ENCODE measurements around the gene COL21A1.

COL21A1 gene

GRCh38 chr6:56244528-56245253 lies 2.7 kb downstream of the COL21A1 start:
- no peak for DNase-seq

- no peak for DNase-seq
These were observed 3.3 kb downstream of the COL21A1 start for GRCh38 chr6:56244089-56244488.

DNA sequence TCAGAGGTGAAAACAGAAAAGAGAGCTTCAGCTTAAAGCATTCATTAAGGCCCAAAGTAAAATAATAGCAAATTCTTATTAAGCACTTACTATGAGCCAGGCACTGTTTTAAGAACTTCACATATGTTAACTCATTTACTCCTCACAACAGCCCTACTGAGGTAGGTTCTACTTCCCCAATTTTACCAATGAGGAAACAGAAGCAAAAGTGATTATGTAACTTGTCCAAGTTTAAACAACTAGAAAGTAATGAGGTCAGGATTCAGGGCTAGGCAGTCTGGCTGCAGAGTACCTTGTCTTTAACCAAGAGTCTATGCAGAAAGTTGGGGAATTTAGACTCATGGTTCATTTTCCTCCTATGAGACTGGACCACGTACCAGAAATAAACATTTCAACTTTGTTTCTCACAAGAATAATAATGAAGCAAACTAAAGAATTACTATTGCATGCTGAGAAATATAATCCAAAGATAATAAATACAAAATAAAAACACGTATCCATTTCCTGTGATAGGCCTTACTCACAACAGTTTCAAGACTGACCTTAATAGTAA lies 3.8 kb downstream of the COL21A1 start:
- DNase-seq, result no peak

GRCh38 chr6:56242346-56242745 lies 5.0 kb downstream of the COL21A1 start:
- no peak for DNase-seq

DNA sequence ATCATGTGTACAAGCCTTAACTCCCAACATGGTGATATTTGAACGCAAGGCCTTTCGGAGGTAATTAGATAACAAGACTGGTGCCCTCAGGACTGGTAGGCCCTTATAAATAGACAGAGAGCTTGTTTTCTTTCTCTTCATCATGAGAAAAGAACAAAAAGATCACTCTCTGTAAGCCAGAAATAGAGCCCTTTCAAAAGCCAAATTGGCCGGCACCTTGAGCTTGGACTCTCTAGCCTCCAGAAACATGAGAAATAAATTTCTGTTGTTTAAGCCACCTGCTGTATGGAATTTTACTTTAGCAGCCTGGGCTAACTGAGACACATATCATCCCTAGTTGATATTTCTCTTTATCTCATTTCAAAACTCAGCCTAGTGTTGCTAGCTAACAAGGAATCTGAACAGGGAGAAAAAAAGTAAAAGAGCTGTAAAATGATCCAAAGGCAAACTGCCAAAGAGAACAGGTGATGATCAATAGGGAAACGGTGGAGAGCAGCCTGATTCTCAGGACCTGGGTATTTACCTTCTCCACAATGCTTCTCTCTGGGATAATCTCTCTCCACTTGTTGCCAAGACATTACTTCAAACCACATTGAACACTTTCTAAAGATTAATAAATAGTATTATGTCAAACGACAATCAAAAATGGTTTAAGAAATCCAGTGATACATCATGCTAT lies 6.1 kb downstream of the COL21A1 start:
- no peak for DNase-seq

DNA sequence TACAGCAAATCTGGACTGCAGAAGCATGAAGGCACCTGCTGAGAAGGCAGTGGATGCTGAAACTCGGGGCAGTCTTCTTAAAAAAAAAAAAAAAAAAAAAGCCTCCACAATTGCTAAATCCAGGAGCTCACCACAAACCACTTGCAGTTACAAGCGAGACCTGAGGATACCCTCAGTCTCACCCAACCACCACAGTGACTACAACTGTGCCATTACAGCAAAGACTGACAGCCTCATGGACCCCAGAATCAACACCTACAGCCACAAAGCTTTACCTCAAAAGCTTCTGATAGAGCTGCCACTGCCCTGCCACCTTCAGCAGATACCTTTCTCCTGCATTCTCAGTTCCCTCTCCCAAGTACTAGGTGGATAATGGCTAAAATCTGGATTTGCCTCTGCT lies 9.0 kb downstream of the COL21A1 start:
- DNase-seq, result no peak

- no peak for DNase-seq
These were observed 12.1 kb downstream of the COL21A1 start for GRCh38 chr6:56235245-56235644.

DNA sequence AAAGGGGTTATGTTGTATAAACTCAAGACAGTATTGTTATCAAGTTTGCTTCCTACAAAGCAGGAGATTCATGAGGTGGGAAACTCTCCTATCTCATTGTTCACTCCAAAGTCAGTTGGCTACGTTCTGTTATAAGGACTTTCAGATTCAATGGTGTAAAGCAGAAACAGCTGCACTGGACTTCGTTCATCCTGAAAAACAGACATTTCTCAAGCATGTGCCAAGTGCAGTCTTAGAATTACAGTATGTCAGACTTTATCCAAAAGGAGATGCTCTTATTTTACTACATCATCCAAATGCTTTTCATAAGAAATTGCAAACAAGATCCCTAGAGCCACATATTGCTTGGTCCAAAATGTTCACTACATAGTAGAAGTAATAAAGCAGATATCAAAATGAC lies 14.9 kb downstream of the COL21A1 start:
- no peak for DNase-seq

- no peak for DNase-seq
These were observed 15.6 kb downstream of the COL21A1 start for GRCh38 chr6:56231827-56232226.

- no peak for DNase-seq
These were observed 16.3 kb downstream of the COL21A1 start for GRCh38 chr6:56230976-56231566.

- no peak for DNase-seq
These were observed 20.1 kb downstream of the COL21A1 start for GRCh38 chr6:56227071-56227879.

- DNase-seq, result no peak
These were observed 23.4 kb downstream of the COL21A1 start for GRCh38 chr6:56223995-56224394.

DNA sequence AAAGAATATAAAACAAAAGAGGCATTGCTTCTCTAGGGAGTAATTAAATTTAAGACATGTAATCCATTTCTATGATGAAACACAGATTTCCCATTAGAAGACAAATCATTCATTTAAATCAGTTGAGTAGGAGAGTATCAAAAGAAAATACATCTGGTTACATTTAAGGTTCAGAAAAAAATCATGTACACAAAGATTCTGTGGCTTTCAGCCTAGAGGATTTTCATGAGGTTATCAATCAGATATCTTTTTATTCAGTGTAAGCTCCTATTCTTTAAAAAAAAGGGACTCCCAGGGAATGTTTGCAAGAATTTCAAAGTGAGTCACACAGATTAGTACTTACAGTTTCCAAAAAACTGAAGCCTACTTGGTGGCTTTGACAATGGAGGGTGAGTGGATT lies 24.9 kb downstream of the COL21A1 start:
- no peak for DNase-seq

- DNase-seq, result no peak
These were observed 27.3 kb downstream of the COL21A1 start for GRCh38 chr6:56220078-56220477.

GRCh38 chr6:56214703-56215101 lies 32.7 kb downstream of the COL21A1 start:
- DNase-seq, result no peak

DNA sequence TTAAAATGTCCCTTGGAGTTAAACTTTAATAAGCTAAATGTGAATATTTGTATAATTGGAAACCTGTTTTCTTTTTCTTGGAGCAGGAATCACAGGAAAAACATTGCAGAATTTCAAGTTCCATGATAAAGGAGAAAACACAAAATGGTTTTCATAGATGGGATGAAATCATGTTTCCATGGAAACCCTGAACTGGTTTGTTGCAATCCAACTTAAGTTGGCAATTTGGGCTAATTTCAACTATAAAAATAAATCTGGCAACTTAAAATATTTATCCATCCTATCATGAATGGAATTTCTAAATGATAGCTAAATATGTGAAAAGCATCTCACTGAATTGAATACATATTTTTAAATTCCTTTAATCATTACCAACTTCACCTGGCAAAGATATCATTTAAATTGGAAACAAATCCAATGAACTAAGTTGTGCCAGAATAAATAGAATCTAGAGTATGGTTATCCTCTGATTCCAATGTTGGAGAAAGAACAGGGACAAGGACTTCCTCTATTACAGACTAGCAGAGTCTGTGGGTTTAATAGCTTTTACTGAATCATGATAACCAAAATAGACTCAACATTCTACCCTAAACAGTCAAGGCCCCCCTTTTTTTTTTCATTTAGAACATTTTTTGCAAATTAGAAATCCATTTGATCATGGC lies 33.2 kb downstream of the COL21A1 start:
- DNase-seq, result no peak

DNA sequence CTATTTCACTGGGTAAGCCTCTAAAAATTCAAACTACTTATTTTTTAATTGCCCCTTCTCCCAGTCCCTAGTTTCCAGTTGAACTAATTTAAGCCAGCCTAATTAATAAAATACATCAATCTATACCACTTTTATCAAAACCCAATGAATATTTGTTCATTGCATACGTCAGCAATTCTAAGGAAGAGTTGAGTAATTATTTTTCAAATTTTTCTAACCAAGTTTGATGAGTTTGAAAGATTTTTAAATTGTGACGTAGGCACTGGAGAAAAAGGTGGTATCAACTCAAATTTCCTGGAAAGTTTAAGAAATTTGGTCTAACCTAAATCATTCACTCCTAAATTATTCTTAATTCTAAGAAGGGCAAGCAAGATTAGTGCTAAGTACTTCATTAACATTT lies 35.7 kb downstream of the COL21A1 start:
- no peak for DNase-seq

DNA sequence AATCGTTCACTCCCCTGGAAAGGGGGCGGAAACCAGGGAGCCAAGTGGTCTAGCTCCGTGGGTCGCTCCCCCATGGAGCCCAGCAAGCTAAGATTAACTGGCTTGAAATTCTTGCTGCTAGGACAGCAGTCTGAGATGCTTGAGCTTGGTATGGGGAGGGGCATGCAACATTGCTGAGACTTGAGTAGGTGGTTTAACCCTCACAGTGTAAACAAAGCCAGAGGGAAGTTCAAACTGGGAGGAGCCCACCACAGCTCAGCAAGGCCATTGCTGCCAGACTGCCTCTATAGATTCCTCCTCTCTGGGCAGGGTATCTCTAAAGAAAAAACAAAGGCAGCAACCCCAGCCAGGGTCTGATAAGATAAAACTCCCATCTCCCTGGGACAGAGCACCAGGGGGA lies 43.2 kb downstream of the COL21A1 start:
- DNase-seq, result no peak

DNA sequence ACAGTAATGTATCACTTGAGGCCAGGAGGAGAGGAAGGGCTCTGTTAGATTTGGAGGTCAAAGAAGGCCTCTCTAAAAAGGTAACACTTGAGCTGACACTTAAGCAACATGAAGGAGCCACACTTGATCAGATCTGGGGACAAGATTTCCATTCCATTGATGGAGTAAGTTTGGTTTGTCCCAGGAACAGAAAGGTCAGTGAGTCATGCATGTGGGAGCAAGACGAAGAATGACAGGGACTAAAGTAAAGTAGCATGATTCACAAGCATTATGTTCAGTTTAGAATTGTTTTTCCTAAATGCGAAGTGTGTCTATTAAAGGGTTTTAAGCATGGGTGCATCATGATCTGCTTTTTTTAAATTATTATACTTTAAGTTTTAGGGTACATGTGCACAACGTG lies 47.4 kb downstream of the COL21A1 start:
- DNase-seq, result no peak

GRCh38 chr6:56193846-56194245 lies 53.5 kb downstream of the COL21A1 start:
- no peak for DNase-seq

DNA sequence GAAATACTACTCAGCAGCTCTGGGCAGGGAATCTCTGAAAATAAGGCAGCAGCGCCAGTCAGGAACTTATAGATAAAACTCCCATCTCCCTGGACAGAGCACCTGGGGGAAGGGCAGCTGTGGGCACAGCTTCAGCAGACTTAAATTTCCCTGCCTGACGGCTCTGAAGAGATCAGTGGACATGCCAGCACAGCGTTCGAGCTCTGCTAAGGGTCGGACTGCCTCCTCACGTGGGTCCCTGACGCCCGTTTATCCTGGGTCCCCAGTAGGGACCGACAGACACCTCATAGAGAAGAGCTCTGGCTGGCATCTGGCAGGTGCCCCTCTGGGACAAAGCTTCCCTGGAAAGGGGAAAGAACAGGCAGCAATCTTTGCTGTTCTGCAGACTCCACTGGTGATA lies 59.0 kb downstream of the COL21A1 start:
- no peak for DNase-seq

GRCh38 chr6:56187686-56188085 lies 59.7 kb downstream of the COL21A1 start:
- DNase-seq, result no peak

GRCh38 chr6:56176741-56177140 lies 70.6 kb downstream of the COL21A1 start:
- DNase-seq, result no peak

Measured in CD4-positive, alpha-beta T cell treated with Interleukin-10 for 1 hour (primary cell).